SK-N-SH treated with all-trans-retinoic acid at 6 μM for 48 hours (cell line): ENCODE measurements around the gene PNPLA7.

Experiments
- BACH2 ChIP-seq: fragments of 250-450 bp; sonication (Bioruptor Pico); IDR thresholded peaks from 2 replicates; pipeline ENCODE4 v1.9.0; 2021; ENCODE audit warnings: mild to moderate bottlenecking, borderline replicate concordance
- GLIS3 ChIP-seq: fragments of 250-450 bp; sonication (Bioruptor Pico); IDR thresholded peaks from 2 replicates; pipeline ENCODE4 v1.5.0; 2020; ENCODE audit warnings: mild to moderate bottlenecking, moderate library complexity
- SNAI2 ChIP-seq: fragments of 250-450 bp; sonication (Bioruptor Pico); IDR thresholded peaks from 2 replicates; pipeline ENCODE4 v1.5.0; 2020; ENCODE audit warnings: mild to moderate bottlenecking, moderate library complexity

DNA sequence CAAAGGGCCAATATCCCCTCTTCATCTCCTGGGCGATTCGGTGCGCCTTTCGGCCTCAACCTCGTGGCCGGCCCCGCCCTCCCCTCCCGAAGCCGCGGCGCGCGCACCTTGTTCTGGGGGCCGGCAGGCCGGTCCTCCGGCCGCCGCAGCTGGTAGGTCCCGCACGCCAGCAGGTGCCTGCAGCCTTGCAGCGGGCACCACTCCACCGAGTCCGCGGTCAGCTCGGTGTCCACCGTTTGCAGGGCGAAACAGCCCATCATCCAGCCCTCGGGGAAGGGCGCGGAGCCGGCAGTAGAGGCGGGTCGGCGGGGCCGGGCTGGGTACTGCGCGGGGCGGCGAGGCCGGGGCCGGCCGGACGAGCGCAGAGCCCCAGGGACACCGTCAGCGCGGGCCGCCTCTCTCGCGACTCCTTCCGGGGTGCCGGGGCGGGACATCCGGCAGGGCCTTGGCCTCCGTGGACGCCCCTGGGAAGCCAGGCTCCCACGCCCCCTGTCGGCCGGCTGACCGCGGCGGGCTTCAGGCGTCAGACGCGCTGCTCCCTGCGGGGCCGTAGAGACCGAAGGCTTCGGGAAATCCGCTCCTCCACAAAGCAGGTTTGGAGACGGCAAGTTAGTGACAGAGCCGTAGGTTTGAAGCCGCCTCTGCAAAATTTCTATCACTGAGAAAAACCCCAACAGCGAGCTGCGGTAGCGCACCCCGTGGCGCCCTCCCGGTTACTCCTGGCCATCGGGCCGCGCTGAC, 28.5 kb upstream of the PNPLA7 start, which contains the start of gene DPH7:
- TF ChIP-seq BACH2 (CRISPR knock-in tag) = no peak
- TF ChIP-seq GLIS3 (CRISPR knock-in tag) = no peak
- TF ChIP-seq SNAI2 = no peak
